ENCODE measurements around the gene SEPHS2.

The SEPHS2 gene

DNA sequence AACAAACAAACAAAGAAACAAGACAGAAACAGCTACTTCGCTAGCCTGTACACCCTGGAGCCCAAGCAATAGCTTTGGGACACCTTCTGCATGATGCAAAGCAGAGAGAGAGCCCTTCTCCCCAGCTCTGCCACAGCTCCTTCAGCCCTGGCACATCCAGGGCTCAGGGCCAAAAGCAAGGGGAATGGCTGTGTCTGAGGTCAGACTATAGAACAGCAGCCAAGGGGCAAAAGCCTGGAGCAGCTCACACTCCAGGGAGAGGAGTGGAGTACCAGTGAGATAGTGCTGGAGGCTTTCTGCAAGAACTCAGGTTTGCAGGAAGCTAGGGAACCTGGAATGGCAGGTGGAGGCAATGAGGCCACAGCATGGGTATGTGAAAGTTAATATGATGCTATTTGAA lies 11.6 kb upstream of the SEPHS2 start:
- TF ChIP-seq, protein P1, sequence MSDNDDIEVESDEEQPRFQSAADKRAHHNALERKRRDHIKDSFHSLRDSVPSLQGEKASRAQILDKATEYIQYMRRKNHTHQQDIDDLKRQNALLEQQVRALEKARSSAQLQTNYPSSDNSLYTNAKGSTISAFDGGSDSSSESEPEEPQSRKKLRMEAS (IDR thresholded peaks at IDR 0.05): no peak
- TF ChIP-seq CEBPB (IDR thresholded peaks at IDR 0.05) (no peak), RAD21 (IDR thresholded peaks at IDR 0.05; ENCODE audit: low read depth) (no peak), CREB1 (IDR thresholded peaks at IDR 0.05; ENCODE audit: low read depth) (no peak), TAF1 (IDR thresholded peaks at IDR 0.05; ENCODE audit: low read depth) (no peak), TCF12 (IDR thresholded peaks at IDR 0.05; ENCODE audit: low read depth) (no peak), EGR1 (IDR thresholded peaks at IDR 0.05) (no peak), FOXM1 (IDR thresholded peaks at IDR 0.05; ENCODE audit: borderline replicate concordance, low read depth) (no peak), TEAD4 (IDR thresholded peaks at IDR 0.05) (no peak)
- TF ChIP-seq, protein P2, sequence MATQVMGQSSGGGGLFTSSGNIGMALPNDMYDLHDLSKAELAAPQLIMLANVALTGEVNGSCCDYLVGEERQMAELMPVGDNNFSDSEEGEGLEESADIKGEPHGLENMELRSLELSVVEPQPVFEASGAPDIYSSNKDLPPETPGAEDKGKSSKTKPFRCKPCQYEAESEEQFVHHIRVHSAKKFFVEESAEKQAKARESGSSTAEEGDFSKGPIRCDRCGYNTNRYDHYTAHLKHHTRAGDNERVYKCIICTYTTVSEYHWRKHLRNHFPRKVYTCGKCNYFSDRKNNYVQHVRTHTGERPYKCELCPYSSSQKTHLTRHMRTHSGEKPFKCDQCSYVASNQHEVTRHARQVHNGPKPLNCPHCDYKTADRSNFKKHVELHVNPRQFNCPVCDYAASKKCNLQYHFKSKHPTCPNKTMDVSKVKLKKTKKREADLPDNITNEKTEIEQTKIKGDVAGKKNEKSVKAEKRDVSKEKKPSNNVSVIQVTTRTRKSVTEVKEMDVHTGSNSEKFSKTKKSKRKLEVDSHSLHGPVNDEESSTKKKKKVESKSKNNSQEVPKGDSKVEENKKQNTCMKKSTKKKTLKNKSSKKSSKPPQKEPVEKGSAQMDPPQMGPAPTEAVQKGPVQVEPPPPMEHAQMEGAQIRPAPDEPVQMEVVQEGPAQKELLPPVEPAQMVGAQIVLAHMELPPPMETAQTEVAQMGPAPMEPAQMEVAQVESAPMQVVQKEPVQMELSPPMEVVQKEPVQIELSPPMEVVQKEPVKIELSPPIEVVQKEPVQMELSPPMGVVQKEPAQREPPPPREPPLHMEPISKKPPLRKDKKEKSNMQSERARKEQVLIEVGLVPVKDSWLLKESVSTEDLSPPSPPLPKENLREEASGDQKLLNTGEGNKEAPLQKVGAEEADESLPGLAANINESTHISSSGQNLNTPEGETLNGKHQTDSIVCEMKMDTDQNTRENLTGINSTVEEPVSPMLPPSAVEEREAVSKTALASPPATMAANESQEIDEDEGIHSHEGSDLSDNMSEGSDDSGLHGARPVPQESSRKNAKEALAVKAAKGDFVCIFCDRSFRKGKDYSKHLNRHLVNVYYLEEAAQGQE (IDR thresholded peaks at IDR 0.05; ENCODE audit: low read depth): no peak
- TF ChIP-seq, protein P3, sequence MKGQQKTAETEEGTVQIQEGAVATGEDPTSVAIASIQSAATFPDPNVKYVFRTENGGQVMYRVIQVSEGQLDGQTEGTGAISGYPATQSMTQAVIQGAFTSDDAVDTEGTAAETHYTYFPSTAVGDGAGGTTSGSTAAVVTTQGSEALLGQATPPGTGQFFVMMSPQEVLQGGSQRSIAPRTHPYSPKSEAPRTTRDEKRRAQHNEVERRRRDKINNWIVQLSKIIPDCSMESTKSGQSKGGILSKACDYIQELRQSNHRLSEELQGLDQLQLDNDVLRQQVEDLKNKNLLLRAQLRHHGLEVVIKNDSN (IDR thresholded peaks at IDR 0.05): no peak

DNA sequence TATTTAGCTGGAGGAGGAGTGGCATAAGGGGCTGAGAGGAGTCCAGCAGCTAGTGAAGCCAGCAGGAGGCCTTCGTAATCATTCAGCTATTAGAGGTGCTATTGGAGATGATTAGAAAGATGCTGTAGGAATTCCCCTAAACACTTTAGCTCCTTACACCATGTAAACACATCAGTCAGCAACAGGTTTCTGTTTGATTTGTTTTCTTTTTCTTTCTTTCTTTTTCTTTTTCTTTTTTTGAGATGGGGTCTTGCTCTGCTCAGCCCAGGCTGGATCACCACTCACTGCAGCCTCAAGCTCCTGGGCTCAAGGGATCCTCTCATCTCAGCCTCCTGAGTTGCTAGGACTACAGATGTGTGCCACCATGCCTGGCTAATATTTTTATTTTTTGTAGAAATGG lies 10.6 kb upstream of the SEPHS2 start:
- TF ChIP-seq TCF12 (IDR thresholded peaks at IDR 0.05; ENCODE audit: low read depth): no peak
- TF ChIP-seq FOXM1 (IDR thresholded peaks at IDR 0.05; ENCODE audit: borderline replicate concordance, low read depth): no peak
- no peak for TF ChIP-seq EP300 (IDR thresholded peaks at IDR 0.05; ENCODE audit: borderline replicate concordance)
- no peak for TF ChIP-seq ZBTB7A (IDR thresholded peaks at IDR 0.05; ENCODE audit: low read depth)
- no peak for TF ChIP-seq EGR1 (IDR thresholded peaks at IDR 0.05)
- TF ChIP-seq TAF1 (IDR thresholded peaks at IDR 0.05; ENCODE audit: low read depth): no peak
- no peak for TF ChIP-seq TEAD4 (IDR thresholded peaks at IDR 0.05)
- TF ChIP-seq RAD21 (IDR thresholded peaks at IDR 0.05; ENCODE audit: low read depth): no peak
- no peak for TF ChIP-seq YY1 (IDR thresholded peaks at IDR 0.05; ENCODE audit: low read depth)
- TF ChIP-seq, protein P3 (IDR thresholded peaks at IDR 0.05): no peak
- TF ChIP-seq, protein P2 (IDR thresholded peaks at IDR 0.05; ENCODE audit: low read depth): no peak
- TF ChIP-seq CEBPB (IDR thresholded peaks at IDR 0.05): no peak
- no peak for TF ChIP-seq NFIC (IDR thresholded peaks at IDR 0.05)
- no peak for TF ChIP-seq CREB1 (IDR thresholded peaks at IDR 0.05; ENCODE audit: low read depth)
- TF ChIP-seq, protein P1 (IDR thresholded peaks at IDR 0.05): no peak

DNA sequence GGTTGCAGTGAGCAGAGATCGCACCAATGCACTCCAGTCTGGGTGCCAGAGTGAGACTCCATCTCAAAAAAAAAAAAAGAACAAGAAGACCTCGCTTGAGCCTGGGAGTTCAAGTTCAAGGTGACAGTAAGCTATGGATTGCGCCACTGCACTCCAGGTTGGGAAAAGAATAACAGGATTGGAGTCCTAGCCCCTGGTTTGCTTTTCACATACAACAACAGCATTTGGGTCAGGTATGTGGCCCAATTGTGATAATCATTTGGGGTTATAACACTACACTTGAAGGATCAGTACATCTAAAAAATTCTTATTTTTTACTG lies 3.4 kb upstream of the SEPHS2 start:
- TF ChIP-seq TEAD4 (IDR thresholded peaks at IDR 0.05) (no peak), CEBPB (IDR thresholded peaks at IDR 0.05) (no peak), EGR1 (IDR thresholded peaks at IDR 0.05) (no peak), CREB1 (IDR thresholded peaks at IDR 0.05; ENCODE audit: low read depth) (no peak), RAD21 (IDR thresholded peaks at IDR 0.05; ENCODE audit: low read depth) (no peak)
- TF ChIP-seq, protein P3 (IDR thresholded peaks at IDR 0.05): no peak

DNA sequence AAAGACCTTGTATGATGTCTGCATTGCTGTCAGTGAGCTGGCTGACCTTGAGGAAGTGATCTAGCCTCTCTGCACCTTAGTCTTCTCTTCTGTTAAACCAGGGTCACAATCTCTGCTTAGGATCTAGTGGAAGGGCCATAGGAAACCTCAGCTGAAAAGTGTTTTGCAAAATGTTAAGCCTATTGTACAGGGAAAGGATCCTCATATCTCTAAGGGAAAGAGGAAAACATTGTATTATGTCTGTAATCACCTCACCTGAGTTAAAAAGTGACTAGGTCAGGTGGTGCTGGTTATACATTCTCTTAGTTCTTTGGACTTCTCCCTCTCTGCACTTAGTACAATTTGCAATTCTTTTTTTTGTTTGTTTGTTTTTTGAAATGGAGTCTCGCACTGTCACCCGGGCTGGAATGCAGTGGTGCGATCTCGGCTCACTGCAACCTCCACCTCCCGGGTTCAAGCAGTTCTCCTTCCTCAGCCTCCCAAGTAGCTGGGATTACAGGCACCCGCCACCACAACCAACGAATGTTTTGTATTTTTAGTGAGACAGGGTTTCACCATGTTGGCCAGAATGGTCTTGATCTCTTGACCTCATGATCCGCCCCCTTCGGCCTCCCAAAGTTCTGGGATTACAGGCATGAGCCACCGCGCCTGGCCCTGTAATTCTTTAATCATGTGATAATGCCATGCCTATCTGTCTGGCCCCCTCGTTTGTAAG lies 2.0 kb upstream of the SEPHS2 start:
- no peak for TF ChIP-seq EGR1 (IDR thresholded peaks at IDR 0.05)
- TF ChIP-seq, protein P3 (IDR thresholded peaks at IDR 0.05): no peak
- TF ChIP-seq NFIC (IDR thresholded peaks at IDR 0.05): no peak
- TF ChIP-seq ZBTB7A (IDR thresholded peaks at IDR 0.05; ENCODE audit: low read depth): no peak
- TF ChIP-seq FOXM1 (IDR thresholded peaks at IDR 0.05; ENCODE audit: borderline replicate concordance, low read depth): no peak
- no peak for TF ChIP-seq EP300 (IDR thresholded peaks at IDR 0.05; ENCODE audit: borderline replicate concordance)

DNA sequence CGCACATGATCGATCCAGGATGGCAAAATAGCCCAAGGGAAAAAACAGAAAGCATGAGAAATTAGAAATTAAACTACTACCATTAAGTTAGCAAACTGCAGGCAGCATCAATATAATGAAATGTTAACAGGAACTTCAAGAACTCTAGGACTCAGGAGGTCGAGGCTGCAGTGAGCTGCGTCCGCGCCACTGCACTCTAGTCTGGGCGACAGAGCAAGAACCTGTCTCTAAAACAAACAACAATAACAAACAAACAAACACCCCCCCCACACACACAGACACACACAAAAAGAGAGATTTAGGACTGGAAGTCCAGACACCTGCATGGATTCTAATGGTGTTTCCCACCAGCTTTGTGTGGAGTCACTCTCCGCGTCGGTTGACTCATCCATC lies 525 bp upstream of the SEPHS2 start:
- TF ChIP-seq FOXM1 (IDR thresholded peaks at IDR 0.05; ENCODE audit: borderline replicate concordance, low read depth) (no peak), CREB1 (IDR thresholded peaks at IDR 0.05; ENCODE audit: low read depth) (no peak), EP300 (IDR thresholded peaks at IDR 0.05; ENCODE audit: borderline replicate concordance) (no peak), TEAD4 (IDR thresholded peaks at IDR 0.05) (no peak)

DNA sequence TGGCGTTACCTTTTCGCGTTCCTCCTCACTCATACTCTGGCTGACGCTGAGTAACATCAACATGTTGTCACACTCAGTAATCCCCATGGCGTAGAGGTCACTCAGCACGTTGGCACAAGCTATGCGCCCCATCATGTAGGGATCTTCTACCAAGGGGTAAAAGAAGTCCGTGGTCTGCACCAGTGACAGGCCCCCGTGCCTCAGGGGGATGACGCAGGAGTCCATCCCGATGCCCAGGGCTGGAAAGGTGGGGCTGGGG lies 596 bp downstream of the SEPHS2 start:
- TF ChIP-seq YY1 (IDR thresholded peaks at IDR 0.05; ENCODE audit: low read depth): no peak
- no peak for TF ChIP-seq FOXM1 (IDR thresholded peaks at IDR 0.05; ENCODE audit: borderline replicate concordance, low read depth)
- TF ChIP-seq, protein P1 (IDR thresholded peaks at IDR 0.05): no peak
- no peak for TF ChIP-seq CEBPB (IDR thresholded peaks at IDR 0.05)
- TF ChIP-seq, protein P2 (IDR thresholded peaks at IDR 0.05; ENCODE audit: low read depth): no peak
- TF ChIP-seq ZBTB7A (IDR thresholded peaks at IDR 0.05; ENCODE audit: low read depth): no peak
- TF ChIP-seq TEAD4 (IDR thresholded peaks at IDR 0.05): no peak
- TF ChIP-seq EP300 (IDR thresholded peaks at IDR 0.05; ENCODE audit: borderline replicate concordance): no peak
- no peak for TF ChIP-seq TCF12 (IDR thresholded peaks at IDR 0.05; ENCODE audit: low read depth)
